Calu3 (cell line): Measurements from ENCODE around the gene TMEM254. TPM values are rescaled to one million over a fixed set of nuclear protein-coding genes. Genes with fewer than 3 reads are reported as not detected.

ENCODE experiments used
- BruUV-seq: library from RNA; stranded (reverse); fragments of 400-500 nt; replicated peaks from 2 replicates; lab custom pipeline; 2021; lab: Mats Ljungman, UMichigan
- CTCF ChIA-PET: fragments of 300-600 bp; sonication (Branson Sonifier 250); formaldehyde crosslinking; loops from one replicate; lab custom pipeline; 2022; ENCODE audit warnings: antibody characterized with exemption; lab: Charles Lee
- DNase-seq: peaks from one replicate; pipeline ENCODE4 v3.0.0; 2022
- H3K27ac Mint-ChIP-seq: one replicate; pipeline ENCODE4 v1.8.0; 2022; ENCODE audit warnings: mixed read lengths; ENCODE audit not compliant: unreplicated experiment
- H3K27me3 Mint-ChIP-seq: one replicate; pipeline ENCODE4 v1.8.0; 2022; ENCODE audit warnings: mixed read lengths; ENCODE audit not compliant: unreplicated experiment
- H3K36me3 Mint-ChIP-seq: one replicate; pipeline ENCODE4 v1.8.0; 2022; ENCODE audit warnings: mild to moderate bottlenecking, moderate library complexity, mixed read lengths; ENCODE audit not compliant: insufficient read depth, unreplicated experiment
- H3K4me1 Mint-ChIP-seq: one replicate; pipeline ENCODE4 v1.8.0; 2022; ENCODE audit warnings: mild to moderate bottlenecking, low read depth, mixed read lengths; ENCODE audit not compliant: unreplicated experiment
- H3K4me3 Mint-ChIP-seq: one replicate; pipeline ENCODE4 v1.8.0; 2022; ENCODE audit warnings: mild to moderate bottlenecking, low read depth, moderate library complexity, mixed read lengths; ENCODE audit not compliant: unreplicated experiment
- H3K9me3 Mint-ChIP-seq: one replicate; pipeline ENCODE4 v1.8.0; 2022; ENCODE audit warnings: low read depth, mixed read lengths; ENCODE audit not compliant: unreplicated experiment
- intact Hi-C: fragments of 100-400 bp; cut with micrococcal nuclease; formaldehyde crosslinking; loops from one replicate; pipeline ENCODE4 v1.10.0; 2022; ENCODE audit not compliant: unreplicated experiment
- total RNA-seq: library from RNA; stranded (reverse); gene quantifications from 2 replicates; pipeline ENCODE4 v1.2.3, GENCODE V29; 2022
- TF ChIP-seq, protein P1 (sequence below): fragments of 200-600 bp; IDR thresholded peaks from one replicate; pipeline ENCODE4 v1.8.0; 2022; ENCODE audit warnings: antibody characterized with exemption; ENCODE audit not compliant: unreplicated experiment

The TMEM254 gene
- total RNA-seq, 1 experiment from 2014 or later, result 26.5 TPM

GRCh38 chr10:80100116-80100515 lies 21.7 kb downstream of the TMEM254 start:
- BruUV-seq, result no TSS peak

GRCh38 chr10:80100861-80101695 lies 22.6 kb downstream of the TMEM254 start:
- Mint-ChIP-seq H3K9me3 (no peaks in the 10 kb centered on the region), H3K4me1 (no peaks in the 10 kb centered on the region), H3K27me3 (peaks cover 48% of the 10 kb centered on the region), H3K4me3 (no peak overlapping the region), H3K27ac (no peak overlapping the region), H3K36me3 (no peaks in the 10 kb centered on the region)
- TF ChIP-seq, protein P1, sequence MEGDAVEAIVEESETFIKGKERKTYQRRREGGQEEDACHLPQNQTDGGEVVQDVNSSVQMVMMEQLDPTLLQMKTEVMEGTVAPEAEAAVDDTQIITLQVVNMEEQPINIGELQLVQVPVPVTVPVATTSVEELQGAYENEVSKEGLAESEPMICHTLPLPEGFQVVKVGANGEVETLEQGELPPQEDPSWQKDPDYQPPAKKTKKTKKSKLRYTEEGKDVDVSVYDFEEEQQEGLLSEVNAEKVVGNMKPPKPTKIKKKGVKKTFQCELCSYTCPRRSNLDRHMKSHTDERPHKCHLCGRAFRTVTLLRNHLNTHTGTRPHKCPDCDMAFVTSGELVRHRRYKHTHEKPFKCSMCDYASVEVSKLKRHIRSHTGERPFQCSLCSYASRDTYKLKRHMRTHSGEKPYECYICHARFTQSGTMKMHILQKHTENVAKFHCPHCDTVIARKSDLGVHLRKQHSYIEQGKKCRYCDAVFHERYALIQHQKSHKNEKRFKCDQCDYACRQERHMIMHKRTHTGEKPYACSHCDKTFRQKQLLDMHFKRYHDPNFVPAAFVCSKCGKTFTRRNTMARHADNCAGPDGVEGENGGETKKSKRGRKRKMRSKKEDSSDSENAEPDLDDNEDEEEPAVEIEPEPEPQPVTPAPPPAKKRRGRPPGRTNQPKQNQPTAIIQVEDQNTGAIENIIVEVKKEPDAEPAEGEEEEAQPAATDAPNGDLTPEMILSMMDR, result no peak
- intact Hi-C loops, result no loop called here
- peak; percentile 50 for DNase-seq
- no TSS peak for BruUV-seq
- CTCF ChIA-PET, result interaction anchor here (0.7 kb wide), 1 partner anchor 99 kb away, joined by 3 read pairs; no protein-coding TSS in a partner anchor

More at GRCh38 chr10:80100116-80100515, 21.7 kb downstream of the TMEM254 start:
- Mint-ChIP-seq H3K27me3 (peaks cover 42% of the 10 kb centered on the region), H3K9me3 (no peaks in the 10 kb centered on the region), H3K36me3 (no peaks in the 10 kb centered on the region), H3K4me3 (no peak overlapping the region), H3K27ac (no peak overlapping the region), H3K4me1 (no peaks in the 10 kb centered on the region)
- TF ChIP-seq, protein P1, result no peak
- intact Hi-C loops, result no loop called here
- DNase-seq, result no peak
- CTCF ChIA-PET, result no interaction called here

GRCh38 chr10:80104066-80104926 lies 25.8 kb downstream of the TMEM254 start:
- CTCF ChIA-PET, result interaction anchor here (0.7 kb wide), 1 partner anchor 667 kb away, joined by 3 read pairs; no protein-coding TSS in a partner anchor
- BruUV-seq, result no TSS peak
- H3K36me3 Mint-ChIP-seq, result no peaks in the 10 kb centered on the region
- H3K4me1 Mint-ChIP-seq, result no peaks in the 10 kb centered on the region
- H3K27me3 Mint-ChIP-seq, result peaks cover 46% of the 10 kb centered on the region
- no peak overlapping the region for H3K27ac Mint-ChIP-seq
- intact Hi-C loops, result no loop called here
- H3K9me3 Mint-ChIP-seq, result peaks cover 4% of the 10 kb centered on the region
- H3K4me3 Mint-ChIP-seq, result no peak overlapping the region
- no peak for DNase-seq
- TF ChIP-seq, protein P1, result no peak

DNA sequence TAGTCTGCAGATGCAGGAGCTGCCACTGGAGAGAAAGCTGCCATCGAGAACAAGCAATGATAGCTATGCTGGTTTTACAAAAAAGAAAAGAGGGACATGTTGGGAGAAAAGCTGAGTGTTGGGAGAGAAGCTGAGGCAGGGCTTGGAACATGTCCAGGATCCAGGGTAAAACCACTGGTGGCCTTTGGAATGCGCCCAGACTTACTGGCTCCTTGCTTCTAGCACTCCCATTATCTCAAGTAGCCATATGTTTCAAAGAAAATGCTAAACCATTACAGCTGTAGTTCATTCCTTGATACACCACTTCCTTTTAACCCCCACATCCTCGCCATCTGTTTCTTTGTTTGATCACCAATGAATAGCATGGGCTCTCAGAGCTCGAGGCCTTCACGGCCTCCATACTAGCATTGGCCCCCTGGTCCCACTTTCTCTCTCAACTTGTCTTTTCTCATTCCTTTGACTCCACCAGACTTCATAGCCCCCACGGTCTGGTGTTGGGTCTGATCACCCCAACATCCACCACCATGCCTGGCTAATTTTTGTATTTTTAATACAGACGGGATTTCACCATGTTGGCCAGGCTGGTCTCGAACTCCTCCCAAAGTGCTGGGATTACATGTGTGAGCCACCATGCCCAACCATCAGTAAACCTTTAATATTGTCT lies 30.2 kb downstream of the TMEM254 start:
- CTCF ChIA-PET, result interaction anchor here (0.5 kb wide), 1 partner anchor 14 kb away, joined by 5 read pairs; no protein-coding TSS in a partner anchor
- intact Hi-C loops, result no loop called here
- no peak for DNase-seq
- Mint-ChIP-seq H3K9me3 (peaks cover 4% of the 10 kb centered on the region), H3K27me3 (peaks cover 43% of the 10 kb centered on the region), H3K36me3 (no peaks in the 10 kb centered on the region), H3K4me3 (no peak overlapping the region), H3K4me1 (peaks cover 16% of the 10 kb centered on the region), H3K27ac (no peak overlapping the region)
- BruUV-seq, result no TSS peak
- TF ChIP-seq, protein P1, result no peak
